Measurements from ENCODE around the gene ACOT7.

The ACOT7 gene

DNA sequence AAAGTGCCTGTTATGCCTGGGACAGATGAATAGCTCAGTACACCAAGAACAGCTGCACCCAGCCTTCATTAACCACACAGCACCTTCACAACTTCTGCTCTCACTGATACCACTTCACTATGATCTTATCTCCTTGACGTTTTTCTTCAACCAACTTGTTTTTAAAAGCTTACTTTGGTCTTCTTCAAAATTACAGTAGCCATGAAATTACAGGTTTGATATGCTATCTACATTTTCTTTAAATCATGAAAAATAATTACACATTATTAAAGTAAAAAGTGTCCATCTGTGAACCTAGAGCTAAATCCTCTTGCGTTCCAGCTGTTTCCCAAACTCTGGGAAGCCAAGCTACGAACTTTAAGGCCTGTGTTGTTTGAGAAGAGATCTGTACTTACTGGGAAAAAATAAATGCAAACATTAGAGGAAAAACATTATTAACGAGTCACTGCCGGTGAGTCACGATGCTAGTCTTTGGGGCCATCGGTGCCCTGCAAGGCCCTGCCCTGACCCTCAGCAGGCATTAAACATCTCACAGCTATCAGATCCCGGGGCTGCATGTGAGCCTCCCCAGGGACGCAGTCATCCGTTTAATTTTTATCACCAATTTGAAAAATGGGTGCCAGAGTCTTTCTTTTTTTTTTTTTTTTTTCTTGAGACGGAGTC lies 76.3 kb downstream of the ACOT7 start:
- no peak for TF ChIP-seq EZH2phosphoT487 (IDR thresholded peaks at IDR 0.05; ENCODE audit: low read length)
- TF ChIP-seq, protein P1, sequence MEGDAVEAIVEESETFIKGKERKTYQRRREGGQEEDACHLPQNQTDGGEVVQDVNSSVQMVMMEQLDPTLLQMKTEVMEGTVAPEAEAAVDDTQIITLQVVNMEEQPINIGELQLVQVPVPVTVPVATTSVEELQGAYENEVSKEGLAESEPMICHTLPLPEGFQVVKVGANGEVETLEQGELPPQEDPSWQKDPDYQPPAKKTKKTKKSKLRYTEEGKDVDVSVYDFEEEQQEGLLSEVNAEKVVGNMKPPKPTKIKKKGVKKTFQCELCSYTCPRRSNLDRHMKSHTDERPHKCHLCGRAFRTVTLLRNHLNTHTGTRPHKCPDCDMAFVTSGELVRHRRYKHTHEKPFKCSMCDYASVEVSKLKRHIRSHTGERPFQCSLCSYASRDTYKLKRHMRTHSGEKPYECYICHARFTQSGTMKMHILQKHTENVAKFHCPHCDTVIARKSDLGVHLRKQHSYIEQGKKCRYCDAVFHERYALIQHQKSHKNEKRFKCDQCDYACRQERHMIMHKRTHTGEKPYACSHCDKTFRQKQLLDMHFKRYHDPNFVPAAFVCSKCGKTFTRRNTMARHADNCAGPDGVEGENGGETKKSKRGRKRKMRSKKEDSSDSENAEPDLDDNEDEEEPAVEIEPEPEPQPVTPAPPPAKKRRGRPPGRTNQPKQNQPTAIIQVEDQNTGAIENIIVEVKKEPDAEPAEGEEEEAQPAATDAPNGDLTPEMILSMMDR (IDR thresholded peaks at IDR 0.05; ENCODE audit: low read length), result no peak
- TF ChIP-seq EZH2 (optimal IDR thresholded peaks at IDR 0.05; ENCODE audit: low read depth, low read length), result no peak
- H3K4me3 ChIP-seq (ENCODE audit: low read length), result no peak overlapping the region
- no peaks in the 10 kb centered on the region for H3K9me2 ChIP-seq (replicated peaks; ENCODE audit: insufficient read depth, low read length)
- no peaks in the 10 kb centered on the region for H3F3A ChIP-seq (ENCODE audit: insufficient read depth, low read length)
- no peak overlapping the region for H3K27ac ChIP-seq (ENCODE audit: low read length)
- H2AFZ ChIP-seq (ENCODE audit: low read length), result no peak overlapping the region
- no peaks in the 10 kb centered on the region for H3K79me2 ChIP-seq (ENCODE audit: low read length)
- no peaks in the 10 kb centered on the region for H3K36me3 ChIP-seq (replicated peaks; ENCODE audit: insufficient read depth, low read length)
- no peaks in the 10 kb centered on the region for H3K27me3 ChIP-seq (replicated peaks; ENCODE audit: insufficient read depth, low read length)
- H3K4me1 ChIP-seq (ENCODE audit: low read length), result no peaks in the 10 kb centered on the region
- no peak overlapping the region for H3K4me2 ChIP-seq (ENCODE audit: low read depth, low read length)
- H4K20me1 ChIP-seq (ENCODE audit: insufficient read depth, low read length), result no peaks in the 10 kb centered on the region
- no peak overlapping the region for H3K9ac ChIP-seq (ENCODE audit: low read length)
- DNase-seq, result no peak
- no peaks in the 10 kb centered on the region for H3K9me3 ChIP-seq (replicated peaks; ENCODE audit: insufficient read depth, low read length)

DNA sequence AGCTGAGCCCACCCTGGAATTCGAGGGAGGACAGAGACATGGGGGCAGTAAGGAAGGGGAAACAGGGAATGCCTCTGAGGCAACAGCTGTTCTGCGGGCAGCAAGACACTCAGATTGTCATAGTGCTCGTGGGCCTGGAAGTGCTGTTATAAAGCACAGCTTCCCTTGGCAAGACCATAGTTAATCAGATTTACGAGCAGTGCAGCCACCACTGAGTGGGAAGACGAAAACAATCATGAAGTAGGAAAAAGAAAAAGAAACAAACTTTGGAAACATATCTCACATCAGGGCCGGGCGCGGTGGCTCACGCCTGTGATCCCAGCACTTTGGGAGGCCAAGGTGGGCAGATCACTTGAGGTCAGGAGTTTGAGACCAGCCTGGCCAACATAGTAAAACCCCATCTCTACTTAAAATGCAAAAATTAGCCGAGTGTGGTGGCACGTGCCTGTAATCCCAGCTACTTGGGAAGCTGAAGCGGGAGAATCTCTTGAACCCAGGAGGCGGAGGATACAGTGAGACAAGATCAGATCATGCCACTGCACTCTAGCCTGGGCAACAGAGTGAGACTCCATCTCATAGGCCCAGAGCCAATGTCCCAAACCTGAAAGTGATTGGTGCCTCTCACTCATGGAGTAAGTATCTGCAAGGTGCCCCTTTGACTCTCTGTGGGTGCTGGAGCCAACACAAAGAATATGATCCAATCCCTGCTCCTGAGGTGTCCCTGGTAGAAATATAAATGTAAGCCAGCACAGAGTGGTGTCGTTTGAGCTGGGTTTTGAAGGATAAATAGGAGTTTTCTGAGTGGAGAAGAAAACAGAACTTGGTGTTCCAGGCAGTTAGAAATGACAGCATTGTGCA lies 77.1 kb downstream of the ACOT7 start:
- Histone ChIP-seq H3K9me3 (replicated peaks; ENCODE audit: insufficient read depth, low read length) (no peaks in the 10 kb centered on the region), H3K36me3 (replicated peaks; ENCODE audit: insufficient read depth, low read length) (no peaks in the 10 kb centered on the region), H3K27ac (ENCODE audit: low read length) (no peak overlapping the region), H4K20me1 (ENCODE audit: insufficient read depth, low read length) (no peaks in the 10 kb centered on the region), H3F3A (ENCODE audit: insufficient read depth, low read length) (no peaks in the 10 kb centered on the region), H3K79me2 (ENCODE audit: low read length) (no peaks in the 10 kb centered on the region), H3K4me3 (ENCODE audit: low read length) (no peak overlapping the region), H3K9ac (ENCODE audit: low read length) (no peak overlapping the region), H3K9me2 (replicated peaks; ENCODE audit: insufficient read depth, low read length) (no peaks in the 10 kb centered on the region), H3K4me2 (ENCODE audit: low read depth, low read length) (no peak overlapping the region), H3K4me1 (ENCODE audit: low read length) (no peaks in the 10 kb centered on the region), H2AFZ (ENCODE audit: low read length) (no peak overlapping the region), H3K27me3 (replicated peaks; ENCODE audit: insufficient read depth, low read length) (no peaks in the 10 kb centered on the region)
- no peak for DNase-seq
- TF ChIP-seq, protein P1 (IDR thresholded peaks at IDR 0.05; ENCODE audit: low read length), result no peak

DNA sequence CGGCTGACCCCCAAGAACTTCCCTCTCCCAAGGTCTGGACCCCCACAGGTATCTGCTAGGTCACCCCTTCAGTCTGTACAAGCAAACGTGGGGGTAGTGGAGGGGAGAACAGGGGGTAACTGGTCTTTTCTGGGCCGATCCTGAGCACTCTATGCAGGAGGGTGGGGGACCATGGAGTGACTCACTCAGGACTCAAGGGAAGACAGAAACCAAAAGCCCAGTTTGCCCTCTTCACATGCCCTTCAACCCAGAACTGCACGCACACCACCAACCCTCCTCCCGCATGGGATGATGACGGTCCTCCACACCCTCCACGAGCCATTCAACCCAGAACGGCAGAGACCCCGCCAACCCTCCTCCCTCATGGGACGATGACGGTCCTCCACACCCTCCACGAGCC lies 79.1 kb downstream of the ACOT7 start:
- Histone ChIP-seq H2AFZ (ENCODE audit: low read length) (no peak overlapping the region), H3K4me1 (ENCODE audit: low read length) (no peaks in the 10 kb centered on the region), H3F3A (ENCODE audit: insufficient read depth, low read length) (no peaks in the 10 kb centered on the region), H3K27ac (ENCODE audit: low read length) (no peak overlapping the region), H3K4me2 (ENCODE audit: low read depth, low read length) (no peak overlapping the region), H3K79me2 (ENCODE audit: low read length) (no peaks in the 10 kb centered on the region), H3K27me3 (replicated peaks; ENCODE audit: insufficient read depth, low read length) (no peaks in the 10 kb centered on the region), H3K9me3 (replicated peaks; ENCODE audit: insufficient read depth, low read length) (no peaks in the 10 kb centered on the region), H3K36me3 (replicated peaks; ENCODE audit: insufficient read depth, low read length) (no peaks in the 10 kb centered on the region), H3K9me2 (replicated peaks; ENCODE audit: insufficient read depth, low read length) (no peaks in the 10 kb centered on the region), H3K4me3 (ENCODE audit: low read length) (no peak overlapping the region), H3K9ac (ENCODE audit: low read length) (no peak overlapping the region), H4K20me1 (ENCODE audit: insufficient read depth, low read length) (no peaks in the 10 kb centered on the region)
- DNase-seq, result no peak
- TF ChIP-seq, protein P1 (IDR thresholded peaks at IDR 0.05; ENCODE audit: low read length), result no peak
- TF ChIP-seq EZH2 (optimal IDR thresholded peaks at IDR 0.05; ENCODE audit: low read depth, low read length), result no peak
- no peak for TF ChIP-seq EZH2phosphoT487 (IDR thresholded peaks at IDR 0.05; ENCODE audit: low read length)
